HL-60/S4 (cell line): ENCODE measurements around the gene JPH4.
"Not testable (repeated sequence)": the region's sequence is repeated elsewhere in the genome, so short reads cannot be mapped to it uniquely, and the experiment has no call there.

Experiments
- in situ Hi-C: fragments of 300-500 bp; cut with MboI; formaldehyde crosslinking; loops from 2 replicates; pipeline ENCODE4 v1.14.3; 2022; ENCODE audit warnings: low sequenced_read_pairs

JPH4 gene

DNA sequence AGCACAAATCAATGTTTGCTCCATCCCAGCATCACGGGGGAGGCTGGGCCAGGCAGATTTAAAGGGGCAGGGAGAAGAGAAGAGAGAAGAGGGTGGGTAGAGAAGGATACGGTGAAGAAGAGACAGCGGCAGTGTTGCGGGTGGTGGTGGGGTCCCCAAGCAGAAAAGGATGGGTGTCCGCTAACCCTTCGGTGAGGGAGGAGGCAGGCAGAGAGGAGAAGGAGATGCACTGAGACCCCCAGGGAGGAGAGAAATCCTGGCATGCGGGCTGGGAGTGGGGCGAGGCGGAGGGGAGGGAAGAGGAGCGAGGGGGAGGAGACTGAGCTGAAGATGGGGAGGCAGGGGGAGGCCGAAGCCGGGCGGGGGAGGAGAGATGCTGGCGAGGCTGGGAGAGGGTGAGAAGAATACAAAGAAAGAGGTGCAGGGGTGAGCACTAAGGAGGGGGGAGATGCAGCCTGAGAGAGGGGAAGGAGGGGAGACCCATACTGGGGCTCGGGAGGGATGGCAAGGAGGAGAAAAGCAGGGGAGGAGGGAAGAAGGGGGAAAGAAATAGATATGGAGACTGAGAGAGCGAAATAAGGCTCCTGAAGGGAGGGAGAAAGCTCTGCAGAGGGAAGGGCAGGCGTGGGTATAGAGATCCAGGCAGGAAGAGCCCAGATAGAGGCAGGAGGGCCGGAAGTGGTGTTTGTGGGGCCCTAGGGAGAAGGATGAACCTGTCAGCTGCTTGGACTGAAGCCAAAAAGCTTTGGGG is at the start of gene JPH4:
TSS of gene JPH4 (minus strand) at position 231 of the 751 bp plus-strand sequence. CDS start 1,337 bp downstream, outside the sequence.
- in situ Hi-C loops = no loop called here

DNA sequence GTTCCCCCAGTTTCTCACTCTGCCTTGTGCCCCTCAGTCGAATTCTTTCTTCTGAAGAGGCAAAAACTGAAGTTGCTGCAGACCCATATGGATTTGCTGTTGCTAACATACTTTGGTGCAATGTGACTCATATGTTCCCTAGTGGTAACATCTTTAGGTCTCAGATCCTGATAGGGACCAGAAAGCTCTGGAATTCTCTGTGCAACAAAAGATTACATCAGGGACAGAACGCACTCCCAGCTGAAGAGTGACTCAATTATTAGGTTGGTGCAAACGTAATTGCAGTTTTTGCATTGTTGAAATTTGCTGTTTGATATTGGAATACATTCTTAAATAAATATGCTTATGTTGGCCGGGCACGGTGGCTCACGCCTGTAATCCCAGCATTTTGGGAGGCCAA is 49.4 kb upstream of the JPH4 start:
- in situ Hi-C loops = no loop called here

DNA sequence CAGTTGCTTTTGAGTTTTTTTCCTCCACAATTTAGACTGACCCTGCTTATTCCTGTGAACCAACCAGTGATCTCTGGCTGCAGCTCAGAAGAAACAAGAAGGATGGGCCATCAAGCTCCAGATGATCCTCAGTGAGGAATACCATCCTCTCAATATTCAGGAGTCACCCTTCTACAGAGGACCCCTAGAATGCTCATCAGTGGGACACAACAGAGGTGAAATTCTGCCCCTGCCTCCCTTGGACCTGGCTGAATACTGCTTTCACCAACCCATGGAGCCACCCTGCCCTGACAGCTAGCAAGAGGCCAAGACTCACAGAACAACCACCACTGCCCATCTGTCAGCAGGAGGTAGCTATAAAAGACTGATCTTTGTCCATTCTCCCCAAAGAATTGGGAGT is 48.4 kb upstream of the JPH4 start:
- in situ Hi-C loops = no loop called here

DNA sequence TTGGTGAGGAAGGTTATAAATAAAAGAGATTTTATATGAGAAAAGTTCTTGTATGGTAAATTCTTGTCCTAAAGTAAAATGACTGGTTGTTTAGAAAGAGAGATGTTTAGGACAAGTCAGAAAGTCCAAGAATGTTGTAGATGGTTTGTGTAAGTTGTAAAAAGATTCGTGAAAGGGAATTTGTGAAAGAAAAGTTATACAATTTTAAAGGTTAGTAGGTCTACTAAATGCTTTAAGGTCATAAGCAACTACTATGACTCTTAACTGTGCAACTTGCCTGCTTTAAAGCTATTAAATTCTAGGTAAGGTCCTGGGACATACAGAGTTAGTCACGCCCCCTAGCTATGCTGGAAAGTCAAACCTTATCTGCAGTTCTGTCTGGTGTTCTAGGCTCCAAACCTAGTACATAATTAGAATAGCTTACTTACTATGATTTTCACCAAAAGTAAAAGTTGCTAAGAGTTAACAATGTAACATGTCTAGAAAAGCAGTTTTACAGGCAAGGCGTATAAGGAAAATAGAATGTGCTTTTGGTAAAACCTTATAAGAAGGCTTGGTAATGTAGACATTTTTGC is 46.3 kb upstream of the JPH4 start:
- in situ Hi-C loops = no loop called here

DNA sequence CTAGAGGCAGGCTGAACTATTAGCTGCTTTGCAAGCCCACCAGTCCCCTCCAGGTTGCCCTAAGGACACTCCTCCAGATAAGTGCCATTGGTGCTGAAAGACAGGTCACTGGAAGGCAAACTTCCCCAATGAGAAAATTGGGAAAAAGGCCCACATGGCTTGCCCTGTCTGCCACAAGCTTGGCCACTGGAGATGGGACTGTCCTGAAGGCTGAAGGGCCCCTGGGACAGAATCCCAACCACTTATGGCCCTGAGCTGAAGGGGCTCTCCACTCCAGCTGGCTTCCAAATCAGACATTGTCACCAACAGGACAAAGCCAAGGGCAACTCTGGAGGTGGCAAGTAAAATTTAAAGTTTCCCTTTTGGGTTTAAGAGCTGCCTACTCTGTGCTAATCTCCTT is 45.4 kb upstream of the JPH4 start:
- in situ Hi-C loops = no loop called here

DNA sequence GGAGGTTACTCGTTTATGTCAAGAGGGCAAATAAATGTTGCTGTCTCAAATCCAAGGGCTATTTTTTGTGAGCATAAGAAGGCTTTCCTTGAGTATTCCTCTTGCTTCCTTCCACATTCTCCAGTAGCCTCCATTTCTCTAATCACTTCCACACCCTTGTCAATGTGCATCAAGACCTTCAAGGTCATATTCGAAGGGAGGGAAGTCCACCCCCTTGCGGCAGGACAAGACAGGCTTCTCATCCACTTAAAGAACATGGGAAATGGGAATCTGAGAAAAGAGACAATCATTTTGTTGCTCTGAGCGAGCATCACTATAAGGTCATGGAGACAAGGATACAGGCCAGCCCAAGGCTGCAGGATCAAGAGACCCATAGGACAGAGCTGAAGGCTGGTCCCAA is 44.4 kb upstream of the JPH4 start:
- in situ Hi-C loops = no loop called here

DNA sequence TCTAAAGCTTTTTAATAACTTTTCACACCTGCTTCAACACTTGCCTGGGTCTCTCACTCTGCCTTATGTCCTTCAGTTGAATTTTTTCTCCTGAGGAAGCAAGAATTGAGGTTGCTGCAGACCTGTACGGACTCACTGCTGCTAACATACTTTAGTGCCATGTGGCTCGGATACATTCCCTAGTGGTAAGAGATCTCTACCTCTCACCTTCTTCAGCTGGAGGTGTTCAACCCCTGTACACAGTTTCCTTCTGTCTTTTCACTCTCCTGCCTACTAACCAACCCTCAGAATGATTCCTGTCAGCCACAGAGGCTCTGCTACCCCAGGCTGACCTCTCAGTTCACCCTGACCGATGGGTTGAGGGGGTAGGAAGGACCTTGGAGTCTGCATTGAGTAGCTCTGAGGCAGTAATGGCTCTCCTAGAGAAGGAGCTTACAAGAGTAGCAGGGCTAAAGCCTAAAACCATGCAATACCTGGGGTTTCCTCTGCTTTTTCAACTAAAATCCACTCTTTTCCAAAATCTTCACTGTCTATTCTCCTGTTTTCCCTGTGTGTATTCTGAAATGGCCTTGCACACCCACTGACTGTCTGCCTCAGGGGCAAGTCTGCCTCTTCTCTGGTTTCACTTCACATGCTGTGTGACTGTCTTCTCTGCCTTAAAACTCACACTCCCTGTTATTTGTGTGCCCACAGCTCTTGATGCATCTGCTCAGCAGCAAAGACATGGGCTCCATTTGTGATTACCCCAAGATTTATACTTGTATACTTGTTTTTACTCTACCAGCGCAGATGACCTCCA is 43.5 kb upstream of the JPH4 start:
- in situ Hi-C loops = no loop called here

DNA sequence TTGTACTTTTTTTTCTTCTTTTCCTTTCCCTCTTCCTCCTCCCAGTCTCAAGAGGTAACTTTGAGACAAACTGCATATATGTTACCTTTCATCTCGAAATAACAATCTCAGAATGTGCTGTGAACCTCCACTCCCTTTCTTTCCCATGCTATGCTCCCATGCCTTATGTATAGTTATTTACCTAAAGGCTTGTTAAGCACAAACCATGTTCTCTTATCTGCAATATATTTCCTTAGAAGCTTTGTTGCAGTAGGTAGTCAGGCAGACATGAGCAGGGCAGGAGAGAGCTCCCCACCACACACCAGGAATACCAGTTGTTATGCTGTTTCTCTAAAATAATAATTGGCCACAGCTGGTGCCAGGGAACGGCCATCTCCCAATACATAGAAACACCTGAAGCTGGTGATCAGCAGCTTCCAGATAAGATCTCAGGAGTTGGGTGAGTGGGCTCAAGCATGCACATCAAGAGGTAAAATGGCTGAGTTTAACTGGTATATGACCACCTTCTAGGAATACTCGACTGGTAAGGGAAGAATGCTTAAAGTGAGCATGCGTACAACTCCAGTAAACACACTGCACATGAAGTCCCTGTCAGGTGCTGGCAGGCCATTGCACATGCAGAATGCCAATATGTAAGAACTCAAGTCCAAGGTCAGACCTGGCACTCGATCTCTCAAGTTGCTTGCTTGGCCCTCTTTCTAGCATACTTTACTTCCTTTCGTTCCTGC is 42.8 kb upstream of the JPH4 start:
- in situ Hi-C loops = no loop called here

DNA sequence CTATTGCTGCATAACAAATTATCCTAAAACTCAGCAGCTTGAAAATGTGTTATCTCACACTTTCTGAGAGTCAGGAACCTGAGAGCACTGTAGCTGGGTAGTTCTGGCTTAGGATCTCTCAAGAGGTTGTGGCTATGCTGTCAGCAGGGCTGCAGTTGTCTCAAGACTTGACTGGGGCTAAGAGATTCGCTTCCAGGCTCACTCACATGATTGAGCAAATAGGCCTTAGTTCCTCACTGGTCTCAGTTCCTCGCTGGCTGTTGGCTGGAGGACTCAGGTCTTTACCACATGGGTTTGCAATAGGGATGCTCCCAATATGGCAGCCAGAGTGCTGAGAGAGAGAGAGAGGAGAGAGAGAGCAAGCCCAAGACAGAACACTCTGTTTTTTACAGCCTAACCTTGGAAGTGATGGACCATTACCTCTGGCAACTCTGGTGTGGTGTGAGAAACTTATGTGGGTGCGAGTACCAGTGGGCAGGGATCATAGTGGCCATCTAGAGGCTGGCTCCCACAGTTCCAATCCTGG is 41.6 kb upstream of the JPH4 start:
- in situ Hi-C loops = no loop called here

DNA sequence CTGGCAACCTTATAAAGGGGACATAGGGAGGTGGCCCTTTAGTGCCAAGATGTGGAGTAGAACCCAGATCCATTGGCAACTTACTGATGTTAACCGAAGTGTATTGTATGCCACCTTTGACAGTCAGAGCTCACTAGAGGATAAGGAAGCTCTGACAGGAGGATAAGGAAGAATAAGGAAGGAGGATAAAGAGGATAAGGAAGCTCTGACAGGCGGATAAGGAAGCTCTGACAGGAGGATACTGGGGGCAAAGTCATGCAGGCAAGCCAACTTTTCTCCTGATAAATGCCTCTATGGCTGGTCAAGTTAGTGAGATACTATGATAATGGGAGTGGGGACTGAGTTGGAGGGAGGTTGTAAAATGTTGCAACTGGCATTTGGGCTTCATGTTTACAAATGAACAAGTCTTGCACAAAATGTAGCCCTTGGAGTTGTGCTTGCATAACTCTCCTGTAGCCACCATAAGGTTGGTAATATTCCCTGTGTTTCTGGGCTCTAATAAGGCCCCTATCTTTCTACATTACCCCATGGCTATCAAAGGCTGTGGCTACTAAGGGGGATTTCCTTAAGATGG is 39.9 kb upstream of the JPH4 start:
- in situ Hi-C loops = no loop called here

DNA sequence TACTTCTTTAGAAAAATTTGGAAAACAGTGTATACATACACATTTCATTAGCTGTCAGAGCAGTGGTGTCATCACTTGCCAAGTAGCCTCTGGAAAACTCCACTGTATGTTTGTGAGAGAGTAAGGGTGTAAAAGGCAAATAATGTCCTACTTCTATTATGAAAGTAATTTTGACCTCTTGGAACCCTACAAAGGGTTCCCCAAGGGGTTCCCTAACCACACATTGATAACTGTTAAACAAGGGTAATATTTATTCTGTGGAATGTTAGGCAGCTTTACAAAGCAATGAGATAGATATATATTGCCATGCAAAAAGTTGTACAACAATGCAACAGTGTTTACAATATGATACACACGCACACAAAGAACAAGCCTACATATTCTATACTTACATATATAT is 38.9 kb upstream of the JPH4 start:
- in situ Hi-C loops = no loop called here

DNA sequence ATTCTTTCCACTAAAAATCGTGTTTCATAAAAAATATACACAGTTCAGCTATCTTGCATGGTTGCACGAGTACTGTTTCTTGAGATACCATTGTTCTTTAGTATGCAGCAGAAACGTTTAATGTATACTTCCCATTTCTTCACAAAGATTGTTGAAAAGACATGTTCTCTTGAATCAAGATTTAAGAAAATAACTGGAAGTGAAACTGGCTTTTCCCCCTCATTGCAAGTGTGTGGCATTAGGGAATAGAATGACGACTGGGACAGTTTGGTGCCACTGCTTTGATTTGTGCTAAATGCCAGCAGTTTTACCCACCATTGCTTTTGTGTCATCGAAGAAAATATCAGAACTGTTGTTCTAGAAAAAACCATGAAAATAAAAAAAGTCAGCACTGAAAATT is 37.3 kb upstream of the JPH4 start:
- in situ Hi-C loops = no loop called here

DNA sequence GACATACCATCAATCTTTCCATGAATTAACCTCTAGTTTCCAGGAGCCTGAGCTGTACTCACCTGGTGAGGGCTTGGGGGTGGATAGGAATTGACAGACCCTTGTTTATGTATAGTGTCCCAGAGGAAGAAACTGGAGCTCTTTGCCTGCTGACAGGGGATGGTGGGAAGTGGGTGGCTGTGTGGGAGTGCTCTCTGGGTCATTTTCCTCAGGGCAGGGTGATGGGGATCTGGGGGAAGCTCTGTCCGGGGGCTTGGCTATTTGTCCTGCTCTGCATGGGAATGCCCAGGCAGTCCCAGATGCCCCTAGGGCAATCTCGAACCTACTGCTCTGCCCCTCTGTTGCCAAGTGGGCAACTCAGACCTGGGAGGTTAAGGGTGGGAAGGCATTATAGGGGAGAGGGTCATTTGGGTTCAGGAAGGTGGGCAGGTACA is 35.8 kb upstream of the JPH4 start:
- in situ Hi-C loops = no loop called here

DNA sequence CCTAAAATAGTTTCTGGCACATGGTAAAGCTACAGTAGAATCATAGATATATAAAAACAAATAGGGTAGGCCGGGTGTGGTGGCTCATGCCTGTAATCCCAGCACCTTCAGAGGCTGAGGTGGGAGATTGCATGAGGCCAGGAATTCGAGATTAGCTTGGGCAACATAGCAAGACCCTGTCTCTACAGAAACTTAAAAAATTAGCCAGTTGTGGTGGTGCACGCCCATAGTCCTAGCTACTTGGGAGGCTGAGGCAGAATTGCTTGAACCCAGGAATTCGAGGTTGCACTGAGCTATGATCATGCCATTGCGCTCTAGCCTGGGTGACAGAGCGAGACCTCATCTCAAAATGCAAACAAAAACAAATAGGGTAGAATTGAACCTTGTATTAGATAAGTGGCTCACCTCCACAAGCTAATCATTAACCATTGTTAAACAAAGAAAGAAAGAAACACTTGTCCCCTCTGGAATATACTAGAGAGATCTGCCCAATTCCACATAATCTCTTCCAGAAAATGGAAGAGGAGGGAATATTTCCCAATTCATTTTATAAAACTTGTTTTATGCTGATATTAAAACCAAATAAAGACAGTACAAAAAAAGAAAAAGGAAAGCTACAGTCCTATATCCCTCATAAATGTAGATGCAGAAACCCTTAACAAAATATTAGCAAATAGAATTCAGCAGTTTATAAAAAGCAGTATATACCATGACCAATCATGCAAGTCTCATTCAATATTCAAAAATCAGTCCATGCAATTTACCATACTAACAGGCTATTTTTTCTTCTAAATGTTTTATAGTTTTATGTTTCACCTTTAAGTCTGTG is 34.9 kb upstream of the JPH4 start:
- in situ Hi-C loops = no loop called here

DNA sequence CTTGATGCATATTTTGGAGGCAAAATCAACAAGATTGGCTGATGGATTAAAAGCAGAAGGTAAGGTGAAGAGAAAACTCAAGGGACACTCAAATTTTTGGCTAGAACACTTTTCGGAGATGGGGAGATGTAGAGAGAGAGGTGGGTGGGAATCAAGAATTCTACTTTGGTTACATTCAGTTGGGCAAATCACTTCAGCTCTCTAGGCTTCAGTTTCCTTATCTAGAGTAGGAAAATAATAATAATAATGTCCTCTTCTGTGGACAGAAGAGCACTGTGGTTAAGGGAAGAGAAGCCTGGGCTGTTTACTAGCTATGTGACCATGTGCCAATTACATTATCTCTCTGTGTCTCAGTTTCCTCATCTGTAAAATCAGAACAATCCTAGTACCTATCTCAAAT is 34.2 kb upstream of the JPH4 start:
- in situ Hi-C loops = no loop called here

DNA sequence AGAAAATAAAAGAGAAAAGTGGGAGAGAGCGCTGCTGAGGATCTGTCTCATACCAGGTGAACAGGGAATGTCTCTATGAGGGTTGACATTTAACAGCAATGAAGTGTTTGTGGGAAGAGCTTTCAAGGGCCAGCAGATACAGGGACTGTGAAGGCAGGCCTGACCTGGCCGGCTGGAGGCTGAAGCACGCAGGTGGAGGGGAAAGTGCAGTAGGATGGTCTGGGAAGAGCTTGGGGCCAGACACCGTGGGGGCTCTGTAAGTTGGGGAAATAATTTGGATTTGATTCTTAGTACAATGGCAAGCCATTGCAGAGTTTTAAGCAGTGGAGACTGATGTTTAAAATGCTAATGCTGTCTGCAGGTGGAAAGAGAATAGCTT is 33.8 kb upstream of the JPH4 start:
- in situ Hi-C loops = no loop called here

DNA sequence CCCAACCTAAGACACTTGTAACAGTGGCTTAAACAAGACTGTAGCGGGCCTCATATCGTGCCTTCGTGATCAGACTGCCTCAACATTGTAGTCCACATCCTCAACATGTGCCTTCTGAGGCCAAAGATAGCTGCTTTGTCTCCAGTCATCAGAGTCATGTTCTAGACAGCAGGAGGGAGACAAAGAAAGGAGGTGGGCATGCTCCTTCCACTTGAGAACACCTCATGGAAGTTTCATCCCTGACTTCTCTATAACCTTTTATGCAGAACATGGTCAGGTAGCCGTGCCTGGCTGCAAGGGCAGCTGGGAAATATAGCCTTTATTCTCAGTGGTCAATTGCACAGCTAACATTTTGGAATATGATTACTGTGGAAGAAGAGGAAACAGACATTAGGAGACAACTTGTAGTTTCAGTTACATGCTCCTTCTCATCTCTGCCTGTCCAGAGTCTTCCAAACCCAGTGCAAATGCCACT is 32.3 kb upstream of the JPH4 start:
- in situ Hi-C loops = no loop called here

DNA sequence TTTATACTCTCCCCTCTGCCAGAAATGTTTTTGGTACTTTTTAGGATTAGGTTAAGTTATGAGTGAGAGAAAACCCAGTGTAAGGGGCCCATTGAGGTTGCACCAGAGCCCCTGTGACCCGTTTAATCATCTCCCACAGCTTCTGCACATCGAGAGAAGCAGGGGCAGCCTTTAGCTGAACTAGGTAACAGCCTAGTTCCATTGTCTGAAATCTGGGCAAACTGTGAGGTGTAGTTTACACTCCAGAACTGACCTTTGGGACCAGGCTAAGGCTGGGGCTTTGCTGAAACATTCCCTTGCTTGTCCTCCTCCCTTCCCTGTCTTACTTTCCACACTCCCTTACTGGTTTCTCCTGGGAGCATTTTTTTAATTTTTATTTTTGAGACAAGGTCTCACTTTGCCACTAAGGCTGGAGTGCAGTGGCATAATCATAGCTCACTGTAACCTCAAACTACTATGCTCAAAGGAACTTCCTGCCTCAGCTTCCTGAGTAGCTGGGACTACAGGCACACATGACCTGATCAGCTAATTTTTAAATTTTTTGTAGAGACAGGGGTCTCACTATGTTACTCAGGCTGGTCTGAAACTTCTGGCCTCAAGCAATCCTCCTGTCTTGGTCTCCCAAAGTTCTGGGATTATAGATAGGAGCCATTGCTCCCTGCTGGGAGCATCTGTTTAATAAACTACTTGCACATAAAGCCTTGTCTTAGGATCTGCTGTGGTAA is 31.7 kb upstream of the JPH4 start:
- in situ Hi-C loops = no loop called here

DNA sequence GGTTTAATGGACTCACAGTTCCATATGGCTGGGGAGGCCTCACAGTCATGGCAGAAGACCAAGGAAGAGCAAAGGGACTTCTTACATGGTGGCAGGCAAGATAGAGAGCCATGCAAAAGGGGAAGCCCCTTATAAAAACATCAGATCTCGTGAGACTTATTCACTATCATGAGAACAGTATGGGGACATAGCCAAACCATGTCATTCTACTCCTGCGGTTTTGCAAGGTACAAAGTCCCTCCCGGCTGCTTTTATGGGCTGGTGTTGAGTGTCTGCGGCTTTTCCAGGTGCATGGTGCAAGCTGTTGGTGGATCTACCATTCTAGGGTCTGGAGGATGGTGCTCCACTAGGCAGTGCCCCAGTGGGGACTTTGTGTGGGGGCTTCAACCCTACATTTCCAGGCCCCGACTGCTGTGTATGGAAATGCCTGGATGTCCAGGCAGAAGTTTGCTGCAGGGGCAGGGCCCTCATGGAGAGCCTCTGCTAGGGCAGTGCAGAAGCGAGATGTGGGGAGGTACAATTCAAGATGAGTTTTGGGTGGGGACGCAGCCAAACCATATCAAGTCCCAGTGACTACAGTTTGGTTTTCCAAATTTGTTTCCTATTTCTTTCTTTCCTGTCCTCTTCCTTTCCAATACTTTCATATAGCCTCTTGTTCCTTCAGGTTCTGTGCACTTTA is 31.0 kb upstream of the JPH4 start:
- in situ Hi-C loops = not testable (repeated sequence)
